H9 (cell line): Measurements from ENCODE around the gene PLXNC1. TPM values are rescaled to one million over a fixed set of nuclear protein-coding genes. Genes with fewer than 3 reads are reported as not detected.

Source experiments
- DNase-seq: peaks from one replicate; pipeline ENCODE4 v3.0.0-alpha.2; 2017
- H2AFZ ChIP-seq: one replicate; pipeline ENCODE4 v1.6.1; 2013; ENCODE audit warnings: mild to moderate bottlenecking, low read length, control low read depth, moderate library complexity
- H2AK5ac ChIP-seq: 2 replicates; pipeline ENCODE4 v1.6.1; 2013; ENCODE audit warnings: low read length, control low read depth, mixed read lengths; ENCODE audit not compliant: insufficient read length
- H2BK120ac ChIP-seq: one replicate; pipeline ENCODE4 v1.6.1; 2013; ENCODE audit warnings: low read depth, mild to moderate bottlenecking, low read length, control low read depth, inconsistent platforms; ENCODE audit not compliant: poor library complexity, severe bottlenecking
- H2BK12ac ChIP-seq: 2 replicates; pipeline ENCODE4 v1.6.1; 2013; ENCODE audit warnings: low read length, control low read depth, mixed read lengths, low read depth; ENCODE audit not compliant: insufficient read length
- H2BK15ac ChIP-seq: 2 replicates; pipeline ENCODE4 v1.6.1; 2013; ENCODE audit warnings: low read depth, low read length, control low read depth
- H2BK20ac ChIP-seq: one replicate; pipeline ENCODE4 v1.6.1; 2013; ENCODE audit warnings: low read depth, mild to moderate bottlenecking, low read length, control low read depth, inconsistent platforms; ENCODE audit not compliant: poor library complexity, severe bottlenecking
- H2BK5ac ChIP-seq: 2 replicates; pipeline ENCODE4 v1.6.1; 2013; ENCODE audit warnings: low read length, control low read depth, mixed read lengths; ENCODE audit not compliant: insufficient read length
- H3K14ac ChIP-seq: 2 replicates; pipeline ENCODE4 v1.6.1; 2013; ENCODE audit warnings: low read length, control low read depth; ENCODE audit not compliant: insufficient read depth
- H3K18ac ChIP-seq: 2 replicates; pipeline ENCODE4 v1.6.1; 2013; ENCODE audit warnings: low read depth, mild to moderate bottlenecking, mixed read lengths, low read length, control low read depth; ENCODE audit not compliant: insufficient read length
- H3K23ac ChIP-seq: 2 replicates; pipeline ENCODE4 v1.6.1; 2013; ENCODE audit warnings: low read length, control low read depth, mixed read lengths, low read depth; ENCODE audit not compliant: insufficient read length
- H3K23me2 ChIP-seq: 2 replicates; pipeline ENCODE4 v1.6.1; 2013; ENCODE audit warnings: low read depth, mild to moderate bottlenecking, mixed read lengths, low read length, control low read depth; ENCODE audit not compliant: insufficient read length, poor library complexity, severe bottlenecking
- H3K27ac ChIP-seq: 2 replicates; pipeline ENCODE4 v1.5.1; 2013; ENCODE audit warnings: low read length, control low read depth, mixed read lengths, low read depth; ENCODE audit not compliant: insufficient read length
- H3K27me3 ChIP-seq: 2 replicates; pipeline ENCODE4 v1.6.1; 2013; ENCODE audit warnings: low read length, control low read depth, inconsistent platforms; ENCODE audit not compliant: insufficient read depth
- H3K4ac ChIP-seq: 2 replicates; pipeline ENCODE4 v1.6.1; 2013; ENCODE audit warnings: low read depth, mild to moderate bottlenecking, control low read depth, inconsistent platforms, low read length, moderate library complexity
- H3K4me1 ChIP-seq: 2 replicates; pipeline ENCODE4 v1.6.1; 2013; ENCODE audit warnings: low read length, control low read depth, inconsistent platforms; ENCODE audit not compliant: insufficient read depth
- H3K4me2 ChIP-seq: 2 replicates; pipeline ENCODE4 v1.6.1; 2013; ENCODE audit warnings: low read length, control low read depth, mixed read lengths; ENCODE audit not compliant: insufficient read length, insufficient read depth
- H3K56ac ChIP-seq: 2 replicates; pipeline ENCODE4 v1.6.1; 2013; ENCODE audit warnings: low read depth, mild to moderate bottlenecking, mixed read lengths, low read length, control low read depth; ENCODE audit not compliant: insufficient read length
- H3K79me1 ChIP-seq: 2 replicates; pipeline ENCODE4 v1.6.1; 2013; ENCODE audit warnings: low read depth, mild to moderate bottlenecking, moderate library complexity, low read length, control low read depth, inconsistent platforms; ENCODE audit not compliant: insufficient read depth, poor library complexity, severe bottlenecking
- H3K79me2 ChIP-seq: 2 replicates; pipeline ENCODE4 v1.6.1; 2013; ENCODE audit warnings: low read length, control low read depth, inconsistent platforms; ENCODE audit not compliant: insufficient read depth
- H3K9ac ChIP-seq: 2 replicates; pipeline ENCODE4 v1.6.1; 2013; ENCODE audit warnings: low read length, control low read depth, mixed read lengths; ENCODE audit not compliant: insufficient read length; ENCODE audit errors: extremely low read depth
- H3K9me3 ChIP-seq: one replicate; pipeline ENCODE4 v1.6.1; 2013; ENCODE audit warnings: low read depth, low read length, inconsistent platforms; ENCODE audit not compliant: control insufficient read depth
- H3T11ph ChIP-seq: one replicate; pipeline ENCODE4 v1.6.1; 2013; ENCODE audit warnings: mild to moderate bottlenecking, low read length, control low read depth, inconsistent platforms
- H4K20me1 ChIP-seq: one replicate; pipeline ENCODE4 v1.6.1; 2013; ENCODE audit not compliant: control insufficient read depth, insufficient read length, insufficient read depth
- H4K5ac ChIP-seq: 2 replicates; pipeline ENCODE4 v1.6.1; 2013; ENCODE audit warnings: low read depth, mild to moderate bottlenecking, mixed read lengths, low read length, control low read depth; ENCODE audit not compliant: insufficient read length
- H4K8ac ChIP-seq: replicated peaks from 2 replicates; pipeline ENCODE4 v1.6.1; 2013; ENCODE audit warnings: low read length, control low read depth, mixed read lengths, low read depth; ENCODE audit not compliant: insufficient read length
- H4K91ac ChIP-seq: 2 replicates; pipeline ENCODE4 v1.6.1; 2013; ENCODE audit warnings: low read depth, mild to moderate bottlenecking, moderate library complexity, mixed read lengths, low read length, control low read depth; ENCODE audit not compliant: insufficient read length
- H3K27ac Mint-ChIP-seq, 3 experiments: 2 replicates in 2 of 3; 3 replicates in 1 of 3; pipeline ENCODE4 v1.8.0; 2020 to 2021; ENCODE audit warnings: mixed read lengths in 3 of 3, mild to moderate bottlenecking in 1 of 3, moderate library complexity in 1 of 3
- H3K27me3 Mint-ChIP-seq: 2 replicates; pipeline ENCODE4 v1.8.0; 2021; ENCODE audit warnings: low read depth, mild to moderate bottlenecking, moderate library complexity, mixed read lengths
- H3K36me3 Mint-ChIP-seq, 3 experiments: 2 replicates in 2 of 3; 3 replicates in 1 of 3; pipeline ENCODE4 v1.8.0; 2020 to 2021; ENCODE audit warnings: low read depth in 3 of 3, mixed read lengths in 3 of 3; ENCODE audit not compliant: insufficient read depth in 1 of 3
- H3K4me1 Mint-ChIP-seq, 2 experiments: 2 replicates each; pipeline ENCODE4 v1.8.0; 2020; ENCODE audit warnings: mixed read lengths in 2 of 2
- H3K4me3 Mint-ChIP-seq, 2 experiments: 2 replicates in 1 of 2; 3 replicates in 1 of 2; pipeline ENCODE4 v1.8.0; 2020 to 2021; ENCODE audit warnings: mild to moderate bottlenecking in 2 of 2, mixed read lengths in 2 of 2, moderate library complexity in 1 of 2
- H3K9me3 Mint-ChIP-seq, 2 experiments: 2 replicates in 1 of 2; 3 replicates in 1 of 2; pipeline ENCODE4 v1.8.0; 2020; ENCODE audit warnings: mild to moderate bottlenecking in 2 of 2, mixed read lengths in 2 of 2, moderate library complexity in 1 of 2
- whole genome bisulfite sequencing: extraction: QIAGEN DNeasy Blood & Tissue Kit; methylation state at CpG from one replicate; pipeline ENCODE4 v1.1.7; 2013; ENCODE audit warnings: missing lambda C conversion rate, low lambda C conversion rate, mixed read lengths; ENCODE audit not compliant: insufficient read length; ENCODE audit errors: extremely low coverage; 5-methylcytosine and 5-hydroxymethylcytosine counted together
- total RNA-seq: library from RNA; stranded (reverse); gene quantifications from 2 replicates; pipeline ENCODE4 v1.2.1, GENCODE V29; 2021
- TF ChIP-seq, protein P1 (sequence below): fragments of 200-600 bp; sonication (generic); conservative IDR thresholded peaks from 3 replicates; pipeline ENCODE4 v1.8.0; 2021; ENCODE audit warnings: antibody characterized with exemption, mild to moderate bottlenecking

Gene PLXNC1
- total RNA-seq, 1 experiment from 2014 or later: 1.2 TPM

DNA sequence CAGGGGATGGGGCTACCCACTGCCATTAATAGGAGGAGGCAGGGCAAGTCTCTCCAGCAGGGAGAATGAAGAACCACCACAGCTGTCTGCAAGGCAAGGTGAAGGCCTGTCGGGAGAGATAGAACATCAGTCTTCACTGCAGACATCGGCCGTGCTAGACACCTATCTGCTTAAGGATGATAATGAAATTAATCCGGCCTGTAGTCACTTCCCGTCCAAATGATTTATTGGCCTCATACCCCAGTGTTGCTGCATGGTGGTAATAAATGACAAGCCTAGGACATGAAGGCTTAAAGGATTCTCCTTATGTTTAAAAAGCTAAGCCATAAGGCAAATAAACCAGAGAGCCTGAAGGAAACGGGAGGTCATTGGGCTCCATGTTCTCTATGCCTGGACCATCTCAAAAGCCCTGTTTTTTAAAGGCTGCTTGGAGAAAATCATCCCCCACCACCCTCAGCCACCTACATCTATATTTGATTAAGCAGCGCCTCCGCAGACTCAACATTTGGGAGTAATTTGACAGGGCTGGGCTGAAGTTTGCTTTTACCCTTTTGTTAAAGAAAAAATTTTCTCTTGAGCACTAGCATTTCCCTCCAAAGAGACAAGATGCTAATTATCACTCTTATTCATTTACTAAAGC is 137.7 kb downstream of the PLXNC1 start:
- H3K9ac ChIP-seq: no peak overlapping the region
- no peak overlapping the region for H4K5ac ChIP-seq
- TF ChIP-seq, protein P1, sequence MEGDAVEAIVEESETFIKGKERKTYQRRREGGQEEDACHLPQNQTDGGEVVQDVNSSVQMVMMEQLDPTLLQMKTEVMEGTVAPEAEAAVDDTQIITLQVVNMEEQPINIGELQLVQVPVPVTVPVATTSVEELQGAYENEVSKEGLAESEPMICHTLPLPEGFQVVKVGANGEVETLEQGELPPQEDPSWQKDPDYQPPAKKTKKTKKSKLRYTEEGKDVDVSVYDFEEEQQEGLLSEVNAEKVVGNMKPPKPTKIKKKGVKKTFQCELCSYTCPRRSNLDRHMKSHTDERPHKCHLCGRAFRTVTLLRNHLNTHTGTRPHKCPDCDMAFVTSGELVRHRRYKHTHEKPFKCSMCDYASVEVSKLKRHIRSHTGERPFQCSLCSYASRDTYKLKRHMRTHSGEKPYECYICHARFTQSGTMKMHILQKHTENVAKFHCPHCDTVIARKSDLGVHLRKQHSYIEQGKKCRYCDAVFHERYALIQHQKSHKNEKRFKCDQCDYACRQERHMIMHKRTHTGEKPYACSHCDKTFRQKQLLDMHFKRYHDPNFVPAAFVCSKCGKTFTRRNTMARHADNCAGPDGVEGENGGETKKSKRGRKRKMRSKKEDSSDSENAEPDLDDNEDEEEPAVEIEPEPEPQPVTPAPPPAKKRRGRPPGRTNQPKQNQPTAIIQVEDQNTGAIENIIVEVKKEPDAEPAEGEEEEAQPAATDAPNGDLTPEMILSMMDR: no peak
- H3K4ac ChIP-seq: no peak overlapping the region
- H3K56ac ChIP-seq: no peak overlapping the region
- no peak overlapping the region for H2BK15ac ChIP-seq
- no peak overlapping the region for H3K14ac ChIP-seq
- H3K4me1 Mint-ChIP-seq: peaks cover 44 to 50% of the 10 kb centered on the region in 2 experiments
- H3K23me2 ChIP-seq: no peaks in the 10 kb centered on the region
- H3K27me3 Mint-ChIP-seq: no peaks in the 10 kb centered on the region; the same call in none of the 2 replicates
- no peaks in the 10 kb centered on the region for H3K79me1 ChIP-seq
- H3K4me1 ChIP-seq: peaks cover 9% of the 10 kb centered on the region; the same call in 1 of the 2 replicates
- WGBS: no CpG with 5 or more reads among the region's 8 CpGs
- no peak overlapping the region for H3K4me2 ChIP-seq
- H3K9me3 Mint-ChIP-seq: no peaks in the 10 kb centered on the region
- no peak overlapping the region for H3K23ac ChIP-seq
- H4K20me1 ChIP-seq: no peaks in the 10 kb centered on the region
- H2BK120ac ChIP-seq: no peak overlapping the region
- no peak overlapping the region for H3K27ac Mint-ChIP-seq
- DNase-seq: no peak
- H2BK5ac ChIP-seq: no peak overlapping the region
- H3K18ac ChIP-seq: no peak overlapping the region
- H3K36me3 Mint-ChIP-seq: peaks cover 0 to 4% (median 0%) of the 10 kb centered on the region in 3 experiments; a peak in 1 of 7 replicates
- no peaks in the 10 kb centered on the region for H3K27me3 ChIP-seq
- no peak overlapping the region for H3K27ac ChIP-seq
- no peak overlapping the region for H2BK12ac ChIP-seq
- H3K79me2 ChIP-seq: no peaks in the 10 kb centered on the region
- H3K4me3 Mint-ChIP-seq: no peak overlapping the region
- H2BK20ac ChIP-seq: no peak overlapping the region
- no peaks in the 10 kb centered on the region for H3K9me3 ChIP-seq
- H2AK5ac ChIP-seq: no peak overlapping the region
- no peak overlapping the region for H4K91ac ChIP-seq
- H4K8ac ChIP-seq: no peak overlapping the region
- H2AFZ ChIP-seq: no peak overlapping the region
- H3T11ph ChIP-seq: no peak overlapping the region
